ENCODE results near the gene PPP3R2. TPM values are rescaled to one million over a fixed set of nuclear protein-coding genes. Genes with fewer than 3 reads are reported as not detected.

PPP3R2 gene, protein sequence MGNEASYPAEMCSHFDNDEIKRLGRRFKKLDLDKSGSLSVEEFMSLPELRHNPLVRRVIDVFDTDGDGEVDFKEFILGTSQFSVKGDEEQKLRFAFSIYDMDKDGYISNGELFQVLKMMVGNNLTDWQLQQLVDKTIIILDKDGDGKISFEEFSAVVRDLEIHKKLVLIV
- not detected for polyA plus RNA-seq

DNA sequence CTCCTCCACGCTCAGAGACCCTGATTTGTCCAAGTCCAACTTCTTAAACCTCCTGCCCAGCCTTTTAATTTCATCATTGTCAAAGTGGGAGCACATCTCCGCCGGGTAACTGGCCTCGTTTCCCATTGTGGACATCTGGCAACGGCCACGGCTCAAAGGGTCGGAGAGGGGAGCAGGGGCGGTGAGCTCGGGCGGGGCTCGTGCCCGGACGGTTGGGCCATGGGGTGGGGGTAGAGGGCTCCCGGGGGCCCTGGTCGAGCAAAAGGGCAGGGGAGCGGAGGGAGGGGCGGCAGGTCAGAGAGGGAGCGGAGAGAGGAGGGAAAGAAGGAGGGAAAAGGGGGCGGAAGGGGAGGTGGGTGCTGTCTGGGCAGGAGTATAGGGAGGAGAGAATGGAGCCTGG, at the start of gene PPP3R2:
TSS of gene PPP3R2 (minus strand) at position 174 of the 400 bp plus-strand sequence. CDS start at position 126, 48 bp downstream.
- no peaks in the 10 kb centered on the region for H3K36me3 ChIP-seq (ENCODE audit: control insufficient read depth in 2 of 2, insufficient read depth in 2 of 2, low read length in 1 of 2)
- H3K4me3 ChIP-seq (ENCODE audit: low read depth in 1 of 2, low read length in 2 of 2) = no peak within 1 kb of the TSS
- H3K27me3 ChIP-seq (ENCODE audit: control insufficient read depth in 1 of 2, insufficient read depth in 2 of 2, low read length in 2 of 2) = no peaks in the 10 kb centered on the region
- no peaks in the 10 kb centered on the region for H3K9me3 ChIP-seq (ENCODE audit: control insufficient read depth in 2 of 2, insufficient read depth in 1 of 2, low read depth in 1 of 2, low read length in 1 of 2)
- H3K27ac ChIP-seq (ENCODE audit: low read depth in 2 of 2, low read length in 1 of 2) = no peak within 1 kb of the TSS
- H3K4me1 ChIP-seq (ENCODE audit: control insufficient read depth in 2 of 2, insufficient read depth in 2 of 2, low read length in 1 of 2) = no peaks in the 10 kb centered on the region
- 88 to 94% methylated on average over 19 of the region's 19 CpGs for WGBS, 2 donors

DNA sequence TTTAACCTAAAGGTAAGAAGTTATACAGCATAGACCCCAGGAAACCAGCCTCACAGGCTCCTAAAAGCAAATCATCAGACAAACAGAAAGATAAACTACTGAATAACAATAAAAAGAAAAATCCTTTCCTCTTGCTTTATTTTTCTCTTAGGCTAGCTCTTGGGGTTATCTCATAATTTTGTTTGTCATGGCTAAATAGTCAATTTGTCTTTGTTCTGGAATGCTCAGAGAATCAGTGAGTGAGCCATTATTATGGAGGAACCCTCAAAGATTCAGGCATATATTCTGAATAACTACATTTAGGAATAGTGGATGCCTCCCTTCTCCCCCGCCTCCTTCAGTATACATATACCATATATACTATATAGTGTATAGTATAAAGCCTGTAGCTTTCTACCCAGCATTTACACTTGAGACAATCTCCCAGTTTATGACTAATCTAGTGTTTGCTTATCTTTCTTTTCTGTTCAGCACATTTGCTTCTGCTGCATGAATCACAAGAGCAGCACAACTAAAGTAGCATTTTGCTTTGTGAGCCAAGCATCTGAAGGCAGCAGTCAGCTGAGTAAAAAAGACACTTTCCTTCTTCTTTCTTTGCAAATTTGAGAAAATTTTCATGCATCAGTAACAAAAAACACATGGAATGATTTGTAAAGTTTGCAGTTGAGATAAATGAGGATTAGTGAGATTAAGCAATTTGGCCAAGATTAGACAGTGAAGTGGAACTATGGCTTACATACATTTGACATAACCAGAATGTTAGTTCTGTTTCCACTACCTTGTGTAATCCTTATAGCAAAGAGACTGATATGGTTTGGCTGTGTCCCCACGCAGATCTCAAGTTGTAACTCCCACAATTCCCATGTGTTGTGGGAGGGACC, 45.3 kb upstream of the PPP3R2 start:
- H3K27me3 ChIP-seq (ENCODE audit: control insufficient read depth in 1 of 2, insufficient read depth in 2 of 2, low read length in 2 of 2) = no peaks in the 10 kb centered on the region
- H3K4me1 ChIP-seq (ENCODE audit: control insufficient read depth in 2 of 2, insufficient read depth in 2 of 2, low read length in 1 of 2) = no peaks in the 10 kb centered on the region
- H3K4me3 ChIP-seq (ENCODE audit: low read depth in 1 of 2, low read length in 2 of 2) = no peak overlapping the region
- peaks cover 0 to 2% of the 10 kb centered on the region in 2 donors for H3K9me3 ChIP-seq (ENCODE audit: control insufficient read depth in 2 of 2, insufficient read depth in 1 of 2, low read depth in 1 of 2, low read length in 1 of 2)
- no peak overlapping the region for H3K27ac ChIP-seq (ENCODE audit: low read depth in 2 of 2, low read length in 1 of 2)
- 75 to 76% methylated on average over 2 of the region's 2 CpGs for WGBS, 2 donors
- H3K36me3 ChIP-seq (ENCODE audit: control insufficient read depth in 2 of 2, insufficient read depth in 2 of 2, low read length in 1 of 2) = no peaks in the 10 kb centered on the region

DNA sequence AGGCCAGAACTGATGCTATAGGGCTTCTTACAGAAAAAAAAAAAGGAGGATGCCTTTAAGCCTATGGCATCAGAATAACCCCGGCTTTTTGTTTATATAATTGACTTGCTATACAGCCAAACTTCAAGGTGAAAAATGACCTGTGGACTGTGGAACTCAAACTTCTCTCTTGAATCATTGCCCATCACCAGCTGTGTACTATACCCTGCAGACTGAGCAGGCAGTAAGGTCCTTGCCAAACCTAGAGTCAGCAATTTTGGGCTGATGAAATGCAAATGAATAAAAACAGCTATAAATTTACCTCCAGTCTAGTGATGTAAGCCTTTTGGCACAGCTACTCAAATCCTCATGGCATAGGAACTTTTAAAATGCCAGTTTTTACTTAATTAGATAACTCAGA, 44.5 kb upstream of the PPP3R2 start:
- Histone ChIP-seq H3K36me3 (ENCODE audit: control insufficient read depth in 2 of 2, insufficient read depth in 2 of 2, low read length in 1 of 2) (no peaks in the 10 kb centered on the region), H3K9me3 (ENCODE audit: control insufficient read depth in 2 of 2, insufficient read depth in 1 of 2, low read depth in 1 of 2, low read length in 1 of 2) (peaks cover 0 to 2% of the 10 kb centered on the region in 2 donors), H3K4me3 (ENCODE audit: low read depth in 1 of 2, low read length in 2 of 2) (no peak overlapping the region), H3K27ac (ENCODE audit: low read depth in 2 of 2, low read length in 1 of 2) (no peak overlapping the region), H3K27me3 (ENCODE audit: control insufficient read depth in 1 of 2, insufficient read depth in 2 of 2, low read length in 2 of 2) (no peaks in the 10 kb centered on the region), H3K4me1 (ENCODE audit: control insufficient read depth in 2 of 2, insufficient read depth in 2 of 2, low read length in 1 of 2) (no peaks in the 10 kb centered on the region)
- WGBS, 2 donors = 31 to 36% methylated on average over 1 of the region's 1 CpG

DNA sequence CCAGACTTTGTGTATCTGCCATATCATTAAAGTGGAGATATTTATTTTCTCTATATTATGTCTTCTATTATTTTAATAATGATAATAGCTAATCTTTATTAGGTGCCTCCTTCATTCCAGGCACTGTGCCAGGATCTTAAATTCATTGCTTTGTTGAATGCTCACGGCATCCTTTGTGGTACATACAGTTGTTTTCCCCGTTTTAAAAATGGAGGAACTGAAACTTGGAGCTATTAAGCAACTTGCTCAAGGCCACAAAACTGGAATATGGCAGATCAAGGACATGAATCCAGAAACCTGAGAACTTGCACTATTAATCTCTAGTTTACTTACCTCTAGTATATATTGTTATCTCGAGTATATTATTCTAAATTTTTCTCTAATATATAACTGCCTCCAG, 41.5 kb upstream of the PPP3R2 start:
- Histone ChIP-seq H3K27ac (ENCODE audit: low read depth in 2 of 2, low read length in 1 of 2) (no peak overlapping the region), H3K27me3 (ENCODE audit: control insufficient read depth in 1 of 2, insufficient read depth in 2 of 2, low read length in 2 of 2) (no peaks in the 10 kb centered on the region), H3K9me3 (ENCODE audit: control insufficient read depth in 2 of 2, insufficient read depth in 1 of 2, low read depth in 1 of 2, low read length in 1 of 2) (no peaks in the 10 kb centered on the region), H3K36me3 (ENCODE audit: control insufficient read depth in 2 of 2, insufficient read depth in 2 of 2, low read length in 1 of 2) (no peaks in the 10 kb centered on the region), H3K4me3 (ENCODE audit: low read depth in 1 of 2, low read length in 2 of 2) (no peak overlapping the region), H3K4me1 (ENCODE audit: control insufficient read depth in 2 of 2, insufficient read depth in 2 of 2, low read length in 1 of 2) (no peaks in the 10 kb centered on the region)
- 73 to 75% methylated on average over 3 of the region's 3 CpGs for WGBS, 2 donors

DNA sequence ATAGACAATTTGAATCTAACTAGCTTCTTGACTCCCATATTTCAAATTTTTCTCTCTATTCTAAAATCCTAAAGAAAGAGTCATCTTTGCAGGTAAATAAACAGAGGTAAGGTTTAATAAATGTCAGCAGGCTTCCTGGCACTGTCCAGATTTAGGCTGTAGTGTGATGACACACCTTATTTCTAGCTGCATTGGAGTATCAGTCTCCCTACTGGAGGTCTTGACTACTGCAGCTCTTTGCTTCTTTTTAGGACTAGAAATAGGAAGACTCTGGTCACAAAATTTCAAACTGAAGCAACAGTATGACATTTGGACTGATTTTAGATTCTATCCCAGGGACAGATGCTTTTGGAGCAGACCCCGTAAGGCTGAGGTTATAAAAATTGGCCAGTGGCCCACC, 40.7 kb upstream of the PPP3R2 start:
- no peak overlapping the region for H3K4me3 ChIP-seq (ENCODE audit: low read depth in 1 of 2, low read length in 2 of 2)
- no peaks in the 10 kb centered on the region for H3K9me3 ChIP-seq (ENCODE audit: control insufficient read depth in 2 of 2, insufficient read depth in 1 of 2, low read depth in 1 of 2, low read length in 1 of 2)
- no peaks in the 10 kb centered on the region for H3K36me3 ChIP-seq (ENCODE audit: control insufficient read depth in 2 of 2, insufficient read depth in 2 of 2, low read length in 1 of 2)
- no peak overlapping the region for H3K27ac ChIP-seq (ENCODE audit: low read depth in 2 of 2, low read length in 1 of 2)
- no peaks in the 10 kb centered on the region for H3K27me3 ChIP-seq (ENCODE audit: control insufficient read depth in 1 of 2, insufficient read depth in 2 of 2, low read length in 2 of 2)
- WGBS, 2 donors = 85 to 92% methylated on average over 1 of the region's 1 CpG
- no peaks in the 10 kb centered on the region for H3K4me1 ChIP-seq (ENCODE audit: control insufficient read depth in 2 of 2, insufficient read depth in 2 of 2, low read length in 1 of 2)

DNA sequence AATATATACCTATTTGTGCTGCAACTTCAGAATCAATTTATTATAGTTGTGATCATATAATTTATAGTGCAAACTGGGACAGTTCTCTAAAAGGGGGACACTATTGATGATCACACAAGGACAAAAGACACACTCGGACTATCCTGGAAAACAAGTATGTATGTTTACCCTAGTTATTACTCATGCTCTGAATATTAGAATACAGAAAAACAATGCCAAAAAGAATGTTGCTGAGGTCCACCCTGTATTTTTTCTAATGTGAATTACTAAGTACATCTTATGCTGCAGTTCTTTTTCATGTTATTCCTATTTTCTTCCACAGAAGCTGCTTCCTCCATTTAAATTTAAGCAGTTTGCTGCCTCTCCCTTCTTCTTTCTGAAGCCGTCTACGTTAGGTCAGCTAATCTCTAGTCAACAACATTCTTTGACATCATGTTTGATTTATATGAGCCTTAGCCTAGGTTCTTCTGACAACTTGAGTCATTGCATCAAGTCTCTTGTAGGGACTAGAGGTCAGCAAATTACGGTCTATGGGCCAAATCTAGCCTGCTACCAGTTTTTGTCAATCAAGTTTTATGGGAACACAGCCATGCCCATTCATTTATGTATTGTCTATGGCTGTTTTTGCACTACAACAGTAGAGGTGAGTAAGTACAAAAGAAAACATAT, 40.1 kb upstream of the PPP3R2 start:
- H3K27me3 ChIP-seq (ENCODE audit: control insufficient read depth in 1 of 2, insufficient read depth in 2 of 2, low read length in 2 of 2) = no peaks in the 10 kb centered on the region
- H3K4me3 ChIP-seq (ENCODE audit: low read depth in 1 of 2, low read length in 2 of 2) = no peak overlapping the region
- no peak overlapping the region for H3K27ac ChIP-seq (ENCODE audit: low read depth in 2 of 2, low read length in 1 of 2)
- 41 to 55% methylated on average over 4 of the region's 4 CpGs for WGBS, 2 donors
- H3K4me1 ChIP-seq (ENCODE audit: control insufficient read depth in 2 of 2, insufficient read depth in 2 of 2, low read length in 1 of 2) = no peaks in the 10 kb centered on the region
- H3K36me3 ChIP-seq (ENCODE audit: control insufficient read depth in 2 of 2, insufficient read depth in 2 of 2, low read length in 1 of 2) = no peaks in the 10 kb centered on the region
- no peaks in the 10 kb centered on the region for H3K9me3 ChIP-seq (ENCODE audit: control insufficient read depth in 2 of 2, insufficient read depth in 1 of 2, low read depth in 1 of 2, low read length in 1 of 2)

DNA sequence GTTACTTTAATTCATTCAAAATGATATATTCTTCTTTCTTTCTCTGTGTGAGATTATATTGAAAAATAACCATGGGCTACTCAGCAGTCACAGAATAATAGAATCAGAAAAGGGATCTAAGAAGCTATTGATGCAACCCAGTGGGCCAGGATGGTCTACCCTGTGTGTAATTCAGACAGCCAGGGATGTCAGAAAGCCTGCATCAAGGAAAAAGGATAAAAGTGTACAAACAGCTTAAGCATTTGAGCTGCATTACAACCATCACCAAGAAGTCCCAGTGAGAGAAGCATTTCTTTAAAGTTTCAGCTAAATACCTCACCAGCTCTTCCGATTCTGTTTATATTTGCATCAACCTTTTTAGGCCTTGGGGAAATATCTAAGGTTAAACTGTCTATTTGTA, 37.8 kb upstream of the PPP3R2 start:
- no peaks in the 10 kb centered on the region for H3K36me3 ChIP-seq (ENCODE audit: control insufficient read depth in 2 of 2, insufficient read depth in 2 of 2, low read length in 1 of 2)
- 87 to 88% methylated on average over 1 of the region's 1 CpG for WGBS, 2 donors
- H3K27ac ChIP-seq (ENCODE audit: low read depth in 2 of 2, low read length in 1 of 2) = no peak overlapping the region
- no peaks in the 10 kb centered on the region for H3K9me3 ChIP-seq (ENCODE audit: control insufficient read depth in 2 of 2, insufficient read depth in 1 of 2, low read depth in 1 of 2, low read length in 1 of 2)
- no peaks in the 10 kb centered on the region for H3K4me1 ChIP-seq (ENCODE audit: control insufficient read depth in 2 of 2, insufficient read depth in 2 of 2, low read length in 1 of 2)
- no peak overlapping the region for H3K4me3 ChIP-seq (ENCODE audit: low read depth in 1 of 2, low read length in 2 of 2)
- no peaks in the 10 kb centered on the region for H3K27me3 ChIP-seq (ENCODE audit: control insufficient read depth in 1 of 2, insufficient read depth in 2 of 2, low read length in 2 of 2)

DNA sequence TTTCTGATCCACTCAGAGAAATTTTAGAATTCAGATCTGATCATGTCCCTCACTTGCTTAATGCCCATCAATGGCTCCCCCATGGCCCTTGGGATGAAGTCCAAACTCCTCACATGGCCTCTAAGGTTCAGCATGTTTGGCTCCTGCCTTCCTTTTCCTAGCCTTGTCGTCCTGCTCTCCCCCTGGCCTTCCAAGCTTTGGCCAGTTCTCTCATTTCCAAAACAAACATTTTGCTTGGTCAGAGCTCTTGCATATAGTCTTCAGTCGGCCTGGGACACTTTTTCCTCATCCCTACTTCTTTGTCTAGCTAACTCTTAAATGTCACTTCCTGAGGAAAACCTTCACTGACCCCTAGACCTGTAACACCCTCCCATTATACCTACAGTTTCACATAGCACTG, 37.1 kb upstream of the PPP3R2 start:
- no peaks in the 10 kb centered on the region for H3K36me3 ChIP-seq (ENCODE audit: control insufficient read depth in 2 of 2, insufficient read depth in 2 of 2, low read length in 1 of 2)
- H3K4me3 ChIP-seq (ENCODE audit: low read depth in 1 of 2, low read length in 2 of 2) = no peak overlapping the region

DNA sequence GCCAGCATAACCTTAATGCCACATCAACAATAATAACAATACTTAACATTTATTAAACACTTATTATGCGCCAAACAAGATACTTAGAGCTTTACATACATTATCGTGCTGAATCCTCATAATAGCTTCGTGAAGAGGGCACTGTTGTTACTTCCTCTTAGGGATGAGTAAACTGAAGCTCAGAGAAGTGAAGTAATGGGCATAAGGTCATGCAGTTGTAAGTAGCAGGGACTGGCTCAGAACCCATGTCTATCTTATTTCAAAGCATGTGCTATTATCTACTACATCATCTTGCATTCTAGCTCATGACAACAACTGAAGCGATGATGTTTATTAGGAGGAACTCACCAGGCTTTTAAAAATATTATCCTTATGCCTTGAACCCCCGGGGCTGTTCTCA, 34.9 kb upstream of the PPP3R2 start:
- WGBS, 2 donors = 72 to 75% methylated on average over 5 of the region's 5 CpGs
- no peaks in the 10 kb centered on the region for H3K36me3 ChIP-seq (ENCODE audit: control insufficient read depth in 2 of 2, insufficient read depth in 2 of 2, low read length in 1 of 2)
- no peaks in the 10 kb centered on the region for H3K4me1 ChIP-seq (ENCODE audit: control insufficient read depth in 2 of 2, insufficient read depth in 2 of 2, low read length in 1 of 2)
- H3K9me3 ChIP-seq (ENCODE audit: control insufficient read depth in 2 of 2, insufficient read depth in 1 of 2, low read depth in 1 of 2, low read length in 1 of 2) = no peaks in the 10 kb centered on the region
- no peak overlapping the region for H3K4me3 ChIP-seq (ENCODE audit: low read depth in 1 of 2, low read length in 2 of 2)
- no peaks in the 10 kb centered on the region for H3K27me3 ChIP-seq (ENCODE audit: control insufficient read depth in 1 of 2, insufficient read depth in 2 of 2, low read length in 2 of 2)
- no peak overlapping the region for H3K27ac ChIP-seq (ENCODE audit: low read depth in 2 of 2, low read length in 1 of 2)

More for the DNA sequence above, 37.1 kb upstream of the PPP3R2 start:
- H3K27me3 ChIP-seq (ENCODE audit: control insufficient read depth in 1 of 2, insufficient read depth in 2 of 2, low read length in 2 of 2) = no peaks in the 10 kb centered on the region
- no peaks in the 10 kb centered on the region for H3K4me1 ChIP-seq (ENCODE audit: control insufficient read depth in 2 of 2, insufficient read depth in 2 of 2, low read length in 1 of 2)
- no peaks in the 10 kb centered on the region for H3K9me3 ChIP-seq (ENCODE audit: control insufficient read depth in 2 of 2, insufficient read depth in 1 of 2, low read depth in 1 of 2, low read length in 1 of 2)
- H3K27ac ChIP-seq (ENCODE audit: low read depth in 2 of 2, low read length in 1 of 2) = no peak overlapping the region
- 39 to 45% methylated on average over 2 of the region's 2 CpGs for WGBS, 2 donors
